ENCODE results near the gene PROCA1.

PROCA1 gene

GRCh38 chr17:28711723-28712031, at the start of gene PROCA1:
TSS of gene PROCA1 (minus strand) at chr17:28711888. CDS start at chr17:28711660, 228 bp downstream.
- ATAC-seq = peak; percentile 15
- DNase-seq = no peak

GRCh38 chr17:28760601-28761562, 49.2 kb upstream of the PROCA1 start:
- DNase-seq = no peak

GRCh38 chr17:28759256-28759865, 47.7 kb upstream of the PROCA1 start:
- ATAC-seq = no peak
- no peak for DNase-seq

More at GRCh38 chr17:28760601-28761562, 49.2 kb upstream of the PROCA1 start:
- no peak for ATAC-seq

- DNase-seq (no peak), ATAC-seq (peak; percentile 9)
Observed at GRCh38 chr17:28758411-28759121, 46.9 kb upstream of the PROCA1 start.

GRCh38 chr17:28756049-28756804, 44.5 kb upstream of the PROCA1 start:
- ATAC-seq (no peak), DNase-seq (no peak)

GRCh38 chr17:28755486-28755885, 43.8 kb upstream of the PROCA1 start:
- no peak for ATAC-seq
- DNase-seq = no peak

GRCh38 chr17:28751600-28752366, 40.1 kb upstream of the PROCA1 start:
- ATAC-seq = no peak
- DNase-seq = no peak

- ATAC-seq (peak; percentile 86), DNase-seq (peak; percentile 93)
Observed at GRCh38 chr17:28750178-28751047, 38.7 kb upstream of the PROCA1 start.

- DNase-seq (no peak), ATAC-seq (peak; percentile 1)
Observed at GRCh38 chr17:28749516-28750177, 38.0 kb upstream of the PROCA1 start.

GRCh38 chr17:28748852-28749515, 37.3 kb upstream of the PROCA1 start:
- DNase-seq = peak; percentile 7
- ATAC-seq = no peak

- ATAC-seq (no peak), DNase-seq (peak; percentile 3)
Observed at GRCh38 chr17:28747801-28748750, 36.4 kb upstream of the PROCA1 start.

GRCh38 chr17:28747051-28747691, 35.5 kb upstream of the PROCA1 start:
- ATAC-seq = no peak

GRCh38 chr17:28746611-28747050, 34.9 kb upstream of the PROCA1 start:
- peak; percentile 3 for DNase-seq
- ATAC-seq = no peak

More at GRCh38 chr17:28747051-28747691, 35.5 kb upstream of the PROCA1 start:
- peak; percentile 6 for DNase-seq

- DNase-seq = peak; percentile 1
- ATAC-seq = no peak
Observed at GRCh38 chr17:28745786-28746411, 34.2 kb upstream of the PROCA1 start.

- no peak for ATAC-seq
- DNase-seq = peak; percentile 35
Observed at GRCh38 chr17:28744972-28745785, 33.5 kb upstream of the PROCA1 start.

Data from stimulated activated naive CD8-positive, alpha-beta T cell treated with anti-CD3 and anti-CD28 coated beads, Interleukin-15, Interleukin-2, amounts not matched to agents 100 U/mL and 50 U/mL, for 24 hours (primary cell).